GM21390 (cell line): ENCODE measurements around the gene PRSS33.

ENCODE experiments used
- ATAC-seq: cut with Tn5 transposase; IDR thresholded peaks from one replicate; pipeline ENCODE4 v1.9.1; 2021; ENCODE audit not compliant: unreplicated experiment

PRSS33 gene

GRCh38 chr16:2744711-2745110 is 42.6 kb downstream of the PRSS33 start:
- ATAC-seq, result no peak

GRCh38 chr16:2743007-2743810 is 44.2 kb downstream of the PRSS33 start:
- no peak for ATAC-seq

GRCh38 chr16:2742323-2743006 is 44.9 kb downstream of the PRSS33 start:
- no peak for ATAC-seq

- ATAC-seq, result no peak
Observed at GRCh38 chr16:2741168-2741567, 46.2 kb downstream of the PRSS33 start.

- no peak for ATAC-seq
Observed at GRCh38 chr16:2740476-2740875, 46.9 kb downstream of the PRSS33 start.

GRCh38 chr16:2739625-2740430 is 47.5 kb downstream of the PRSS33 start:
- no peak for ATAC-seq

GRCh38 chr16:2738615-2739014 is 48.7 kb downstream of the PRSS33 start:
- no peak for ATAC-seq

GRCh38 chr16:2737895-2738418 is 49.4 kb downstream of the PRSS33 start:
- ATAC-seq, result no peak

GRCh38 chr16:2737238-2737605 is 50.1 kb downstream of the PRSS33 start:
- ATAC-seq, result no peak

GRCh38 chr16:2736476-2737237 is 50.7 kb downstream of the PRSS33 start:
- no peak for ATAC-seq

- no peak for ATAC-seq
Observed at GRCh38 chr16:2734844-2735515, 52.4 kb downstream of the PRSS33 start.
